Measurements from ENCODE around the gene NR2F2. TPM values are rescaled to one million over a fixed set of nuclear protein-coding genes. Genes with fewer than 3 reads are reported as not detected.

NR2F2 gene
- total RNA-seq, 6 experiments from 2014 or later: 11.6 to 30.0 (median 20.7) TPM

DNA sequence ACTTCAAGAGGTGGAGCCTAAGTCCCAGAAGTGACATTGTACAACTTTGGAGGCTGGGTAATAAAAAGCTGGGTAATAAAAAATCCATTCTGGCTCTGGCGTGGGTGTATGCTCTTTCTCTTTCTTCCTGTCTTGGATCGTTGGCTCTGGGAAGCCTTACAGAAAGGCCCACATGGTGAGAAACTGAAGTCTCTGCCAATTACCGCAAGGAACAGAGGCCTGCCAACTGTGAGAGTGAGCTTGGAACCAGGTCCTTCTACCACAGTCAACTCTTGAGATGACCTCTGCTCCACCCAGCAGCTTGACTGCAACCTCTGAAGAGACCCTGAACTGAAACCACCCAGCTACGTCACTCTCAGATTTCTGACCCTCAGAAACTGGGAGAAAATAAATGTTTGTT lies 51.0 kb downstream of the NR2F2 start:
- Histone ChIP-seq H3K4me3 (no peak overlapping the region), H3K9me3 (no peaks in the 10 kb centered on the region), H3K36me3 (no peaks in the 10 kb centered on the region), H3K27me3 (no peaks in the 10 kb centered on the region), H3K27ac (peak overlapping the region in 1 of 3 donors; percentile 10), H3K4me1 (no peaks in the 10 kb centered on the region)
- peak; percentile 81 to 91 (median 86) for ATAC-seq
- intact Hi-C loops (cut with DNase I): no loop called here
- DNase-seq: no peak
- 15% methylated on average over 4 of the region's 4 CpGs for WGBS (ENCODE audit: insufficient coverage, low coverage, low lambda C conversion rate, missing lambda C conversion rate)
- TF ChIP-seq, protein P1, sequence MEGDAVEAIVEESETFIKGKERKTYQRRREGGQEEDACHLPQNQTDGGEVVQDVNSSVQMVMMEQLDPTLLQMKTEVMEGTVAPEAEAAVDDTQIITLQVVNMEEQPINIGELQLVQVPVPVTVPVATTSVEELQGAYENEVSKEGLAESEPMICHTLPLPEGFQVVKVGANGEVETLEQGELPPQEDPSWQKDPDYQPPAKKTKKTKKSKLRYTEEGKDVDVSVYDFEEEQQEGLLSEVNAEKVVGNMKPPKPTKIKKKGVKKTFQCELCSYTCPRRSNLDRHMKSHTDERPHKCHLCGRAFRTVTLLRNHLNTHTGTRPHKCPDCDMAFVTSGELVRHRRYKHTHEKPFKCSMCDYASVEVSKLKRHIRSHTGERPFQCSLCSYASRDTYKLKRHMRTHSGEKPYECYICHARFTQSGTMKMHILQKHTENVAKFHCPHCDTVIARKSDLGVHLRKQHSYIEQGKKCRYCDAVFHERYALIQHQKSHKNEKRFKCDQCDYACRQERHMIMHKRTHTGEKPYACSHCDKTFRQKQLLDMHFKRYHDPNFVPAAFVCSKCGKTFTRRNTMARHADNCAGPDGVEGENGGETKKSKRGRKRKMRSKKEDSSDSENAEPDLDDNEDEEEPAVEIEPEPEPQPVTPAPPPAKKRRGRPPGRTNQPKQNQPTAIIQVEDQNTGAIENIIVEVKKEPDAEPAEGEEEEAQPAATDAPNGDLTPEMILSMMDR (IDR thresholded peaks at IDR 0.05): no peak
- no peak for TF ChIP-seq POLR2A (IDR thresholded peaks at IDR 0.05)

DNA sequence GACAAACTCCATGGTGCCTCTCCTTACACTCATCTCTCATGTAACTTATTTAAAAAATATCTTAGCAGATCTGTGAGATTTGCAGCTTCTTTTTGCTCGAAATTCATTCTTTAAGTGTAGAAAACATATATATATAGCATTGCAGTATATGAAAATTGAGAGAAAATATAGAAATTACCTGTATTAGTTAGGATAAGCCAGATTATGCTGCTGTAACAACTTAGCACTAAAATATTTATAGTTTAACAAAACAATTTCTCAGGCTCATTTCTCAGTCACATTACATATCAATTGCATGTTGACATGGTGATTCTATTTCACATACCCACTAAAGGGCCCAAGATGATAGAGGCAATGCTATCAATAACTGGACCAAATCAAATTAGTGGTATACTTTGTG lies 54.7 kb downstream of the NR2F2 start:
- Histone ChIP-seq H3K36me3 (no peaks in the 10 kb centered on the region), H3K4me3 (no peak overlapping the region), H3K27ac (no peak overlapping the region), H3K4me1 (no peaks in the 10 kb centered on the region), H3K9me3 (no peaks in the 10 kb centered on the region), H3K27me3 (no peaks in the 10 kb centered on the region)
- no peak for ATAC-seq
- WGBS (ENCODE audit: insufficient coverage, low coverage, low lambda C conversion rate, missing lambda C conversion rate): 42% methylated on average over 1 of the region's 1 CpG
- no peak for DNase-seq
- intact Hi-C loops (cut with DNase I): no loop called here
- no peak for TF ChIP-seq POLR2A (IDR thresholded peaks at IDR 0.05)

DNA sequence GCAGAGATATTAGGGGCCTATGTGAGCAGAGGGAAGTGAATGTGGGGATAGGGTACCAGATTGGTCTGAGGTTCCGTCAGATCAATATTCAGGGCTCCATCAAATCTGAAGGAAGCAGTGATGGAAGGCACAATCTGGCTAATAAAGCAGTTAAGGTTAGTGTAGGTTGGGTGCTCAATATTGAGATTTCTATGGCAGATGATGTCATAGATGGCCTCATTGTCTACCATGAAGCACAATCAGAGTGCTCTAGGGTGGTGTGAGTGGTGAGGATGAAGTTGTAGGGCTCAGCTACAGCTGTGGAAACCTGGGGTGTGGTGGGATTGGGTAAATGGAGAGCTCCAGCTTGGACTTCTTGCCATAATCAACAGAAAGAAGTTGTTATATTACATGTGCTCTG lies 58.2 kb downstream of the NR2F2 start:
- Histone ChIP-seq H3K27me3 (no peaks in the 10 kb centered on the region), H3K4me1 (no peaks in the 10 kb centered on the region), H3K9me3 (no peaks in the 10 kb centered on the region), H3K27ac (no peak overlapping the region), H3K4me3 (no peak overlapping the region), H3K36me3 (no peaks in the 10 kb centered on the region)
- ATAC-seq: no peak
- DNase-seq: no peak
- intact Hi-C loops (cut with DNase I): no loop called here
- TF ChIP-seq, protein P1 (IDR thresholded peaks at IDR 0.05): no peak
- TF ChIP-seq POLR2A (IDR thresholded peaks at IDR 0.05): no peak
- WGBS (ENCODE audit: insufficient coverage, low coverage, low lambda C conversion rate, missing lambda C conversion rate): 20% methylated on average over 1 of the region's 1 CpG

MicroRNA genes within 50 kb of the gene (microRNA counts, 767-probe panel; counts per million panel counts)
- 237 counts per million for microRNA hsa-miR-1469

Measured in right lobe of liver (tissue), 6 donors.